Central memory CD8-positive, alpha-beta T cell (primary cell): ENCODE results near the gene TMEM123.

ENCODE experiments used
- ATAC-seq: fragments of 150-1000 bp; cut with Tn5 transposase; replicated peaks from 2 replicates; pipeline ENCODE4 v1.10.0; 2022; ENCODE audit warnings: mild to moderate bottlenecking, moderate FRiP score, moderate number of reproducible peaks; ENCODE audit not compliant: poor library complexity, severe bottlenecking; ENCODE audit errors: extremely low read depth
- DNase-seq, 2 donors: peaks; one replicate each; pipeline ENCODE4 v3.0.0; 2021; ENCODE audit warnings: low spot score in 2 of 2
- H3K27ac Mint-ChIP-seq: one replicate; pipeline ENCODE4 v1.8.0; 2022; ENCODE audit warnings: low read depth, mild to moderate bottlenecking, moderate library complexity, mixed read lengths
- H3K27me3 Mint-ChIP-seq: one replicate; pipeline ENCODE4 v1.8.0; 2022; ENCODE audit warnings: mixed read lengths
- H3K36me3 Mint-ChIP-seq: one replicate; pipeline ENCODE4 v1.8.0; 2022; ENCODE audit warnings: mild to moderate bottlenecking, moderate library complexity, mixed read lengths; ENCODE audit not compliant: insufficient read depth
- H3K4me1 Mint-ChIP-seq: one replicate; pipeline ENCODE4 v1.8.0; 2022; ENCODE audit warnings: mixed read lengths
- H3K4me3 Mint-ChIP-seq: one replicate; pipeline ENCODE4 v1.8.0; 2022; ENCODE audit warnings: mild to moderate bottlenecking, moderate library complexity, mixed read lengths
- H3K9me3 Mint-ChIP-seq: one replicate; pipeline ENCODE4 v1.8.0; 2022; ENCODE audit warnings: mixed read lengths

Gene TMEM123, protein sequence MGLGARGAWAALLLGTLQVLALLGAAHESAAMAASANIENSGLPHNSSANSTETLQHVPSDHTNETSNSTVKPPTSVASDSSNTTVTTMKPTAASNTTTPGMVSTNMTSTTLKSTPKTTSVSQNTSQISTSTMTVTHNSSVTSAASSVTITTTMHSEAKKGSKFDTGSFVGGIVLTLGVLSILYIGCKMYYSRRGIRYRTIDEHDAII

DNA sequence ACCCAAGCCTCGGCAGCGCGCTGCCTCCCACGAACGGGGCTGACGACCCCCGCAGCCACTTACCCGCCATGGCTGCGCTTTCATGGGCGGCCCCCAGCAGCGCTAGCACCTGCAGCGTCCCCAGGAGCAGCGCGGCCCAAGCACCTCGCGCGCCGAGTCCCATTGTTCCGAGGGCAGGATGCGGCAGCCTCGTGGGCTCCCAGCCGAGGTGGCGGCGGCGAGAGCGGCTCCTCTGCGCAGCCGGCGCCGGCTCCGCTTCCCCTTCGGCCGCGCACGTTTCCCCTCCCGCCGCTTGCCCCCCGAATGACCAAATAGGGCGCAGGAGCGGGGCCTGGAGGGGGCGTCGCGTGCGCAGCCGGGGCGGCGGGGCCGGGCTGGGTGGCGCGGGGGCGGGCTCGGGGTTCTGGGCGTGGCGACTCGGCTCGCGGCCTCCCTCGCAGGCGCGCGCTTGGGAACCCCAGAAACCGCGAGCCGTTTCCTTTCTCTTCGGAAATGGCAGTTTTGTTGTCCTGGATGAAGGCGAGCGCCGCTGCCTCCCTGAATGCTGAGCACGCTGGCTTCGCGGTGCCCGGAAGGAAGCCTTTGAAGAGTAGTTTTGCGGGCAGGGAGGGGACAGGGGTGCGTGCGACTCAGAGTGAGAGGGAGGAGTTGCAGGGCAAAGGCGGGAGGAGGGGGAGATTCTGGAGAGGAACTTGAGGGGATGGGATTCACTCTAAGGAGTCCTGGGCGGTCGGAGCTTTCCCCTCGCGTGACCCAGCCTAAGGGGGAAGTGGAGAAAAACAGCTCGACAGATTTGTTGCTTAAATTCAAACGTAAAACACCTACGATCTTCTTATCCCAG is at the start of gene TMEM123:
Gene TMEM123 (minus strand): TSS at position 305 of the 841 bp plus-strand sequence. CDS start 142 bp downstream, at position 163.
- Mint-ChIP-seq H3K27me3 (no peaks in the 10 kb centered on the region), H3K4me1 (peaks cover 50% of the 10 kb centered on the region), H3K4me3 (peak within 1 kb of the TSS; percentile 95), H3K36me3 (peaks cover 16% of the 10 kb centered on the region), H3K9me3 (no peaks in the 10 kb centered on the region), H3K27ac (peak within 1 kb of the TSS; percentile 71)
- DNase-seq (peak; percentile 80), ATAC-seq (peak; percentile 64)

DNA sequence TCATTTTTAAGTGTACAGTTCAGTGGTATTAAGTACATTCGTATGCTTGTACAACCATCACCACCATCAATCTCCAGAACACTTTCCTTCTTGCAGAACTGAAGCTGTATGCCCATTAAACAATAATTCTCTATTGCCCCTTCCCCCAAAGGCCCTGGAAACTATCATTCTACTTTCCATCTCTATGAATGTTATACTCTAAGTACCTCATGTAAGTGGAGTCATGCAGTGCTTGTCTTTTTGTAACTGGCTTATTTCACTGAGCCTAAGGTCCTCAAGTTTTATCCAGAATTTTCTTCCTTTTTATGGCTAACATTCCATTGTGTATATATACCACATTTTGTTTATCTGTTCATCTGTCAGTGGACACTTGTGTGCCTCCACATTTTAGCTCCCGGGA is 48.3 kb upstream of the TMEM123 start:
- Mint-ChIP-seq H3K27ac (no peak overlapping the region), H3K4me1 (no peaks in the 10 kb centered on the region), H3K4me3 (no peak overlapping the region), H3K9me3 (no peaks in the 10 kb centered on the region), H3K27me3 (peaks cover 49% of the 10 kb centered on the region), H3K36me3 (no peaks in the 10 kb centered on the region)
- no peak for ATAC-seq
- no peak for DNase-seq

DNA sequence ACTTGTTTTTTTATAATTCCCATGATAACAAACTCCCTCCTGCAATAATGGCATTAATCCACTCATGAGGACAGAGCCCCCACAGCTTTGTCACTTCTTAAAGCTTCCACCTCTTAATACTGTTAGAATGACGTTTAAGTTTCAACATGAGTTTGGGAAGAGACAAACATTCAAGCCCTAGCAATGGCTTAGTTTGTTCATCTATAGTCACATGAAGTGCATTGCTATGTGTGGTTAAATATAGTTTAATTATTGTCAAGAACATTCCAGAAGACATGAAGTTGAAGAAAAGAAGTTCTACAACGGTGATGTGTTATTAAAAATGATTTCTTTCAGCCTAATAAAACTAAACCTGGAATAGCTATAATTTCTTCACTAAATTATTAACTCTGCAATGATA is 47.4 kb upstream of the TMEM123 start:
- Mint-ChIP-seq H3K9me3 (no peaks in the 10 kb centered on the region), H3K27ac (no peak overlapping the region), H3K4me1 (no peaks in the 10 kb centered on the region), H3K36me3 (no peaks in the 10 kb centered on the region), H3K27me3 (peaks cover 47% of the 10 kb centered on the region), H3K4me3 (no peak overlapping the region)
- DNase-seq = no peak
- ATAC-seq = no peak

DNA sequence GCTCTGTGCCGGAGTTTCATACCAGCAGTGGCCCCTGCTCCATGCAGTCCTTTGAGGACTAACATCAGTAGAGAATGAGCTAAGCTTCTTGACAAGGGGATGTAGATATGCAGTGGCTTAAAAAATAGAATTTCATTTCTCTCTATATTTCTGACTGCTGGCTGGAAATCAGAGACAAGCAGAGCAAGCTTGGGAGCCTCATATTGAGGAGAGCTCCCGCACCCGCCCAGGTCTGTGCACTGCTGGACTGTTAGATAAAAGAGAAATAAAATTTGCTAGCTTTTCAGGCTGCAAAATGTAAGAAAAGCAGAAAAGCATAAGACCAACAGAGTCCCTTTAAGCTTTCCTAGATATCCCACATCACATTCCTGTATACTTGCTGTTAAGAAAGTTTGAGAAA is 46.6 kb upstream of the TMEM123 start:
- no peaks in the 10 kb centered on the region for H3K36me3 Mint-ChIP-seq
- H3K4me1 Mint-ChIP-seq = no peaks in the 10 kb centered on the region
- H3K4me3 Mint-ChIP-seq = no peak overlapping the region
- peaks cover 45% of the 10 kb centered on the region for H3K27me3 Mint-ChIP-seq
- DNase-seq = no peak
- ATAC-seq = no peak
- H3K27ac Mint-ChIP-seq = no peak overlapping the region
- no peaks in the 10 kb centered on the region for H3K9me3 Mint-ChIP-seq

DNA sequence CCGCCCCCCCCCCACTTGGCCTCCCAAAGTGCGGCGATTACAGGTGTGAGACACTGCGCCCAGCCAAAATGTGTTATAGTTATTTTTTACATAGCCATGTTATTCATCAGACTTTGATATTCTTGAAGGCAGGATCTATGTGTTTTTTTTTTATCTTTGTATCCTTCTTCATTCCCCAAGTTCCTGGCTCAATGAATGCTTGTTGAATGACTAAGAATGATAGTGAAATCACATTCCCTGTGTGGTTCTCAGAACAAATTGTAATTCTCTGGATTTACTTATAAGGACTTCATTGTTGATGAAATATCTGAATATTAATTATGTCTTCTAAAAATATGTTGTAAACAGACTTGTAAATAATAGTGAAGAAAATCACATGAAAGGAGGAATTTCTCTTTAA is 44.5 kb upstream of the TMEM123 start:
- Mint-ChIP-seq H3K4me3 (no peak overlapping the region), H3K36me3 (no peaks in the 10 kb centered on the region), H3K27ac (no peak overlapping the region), H3K27me3 (peaks cover 32% of the 10 kb centered on the region), H3K9me3 (no peaks in the 10 kb centered on the region), H3K4me1 (no peaks in the 10 kb centered on the region)
- ATAC-seq = no peak
- DNase-seq = no peak

DNA sequence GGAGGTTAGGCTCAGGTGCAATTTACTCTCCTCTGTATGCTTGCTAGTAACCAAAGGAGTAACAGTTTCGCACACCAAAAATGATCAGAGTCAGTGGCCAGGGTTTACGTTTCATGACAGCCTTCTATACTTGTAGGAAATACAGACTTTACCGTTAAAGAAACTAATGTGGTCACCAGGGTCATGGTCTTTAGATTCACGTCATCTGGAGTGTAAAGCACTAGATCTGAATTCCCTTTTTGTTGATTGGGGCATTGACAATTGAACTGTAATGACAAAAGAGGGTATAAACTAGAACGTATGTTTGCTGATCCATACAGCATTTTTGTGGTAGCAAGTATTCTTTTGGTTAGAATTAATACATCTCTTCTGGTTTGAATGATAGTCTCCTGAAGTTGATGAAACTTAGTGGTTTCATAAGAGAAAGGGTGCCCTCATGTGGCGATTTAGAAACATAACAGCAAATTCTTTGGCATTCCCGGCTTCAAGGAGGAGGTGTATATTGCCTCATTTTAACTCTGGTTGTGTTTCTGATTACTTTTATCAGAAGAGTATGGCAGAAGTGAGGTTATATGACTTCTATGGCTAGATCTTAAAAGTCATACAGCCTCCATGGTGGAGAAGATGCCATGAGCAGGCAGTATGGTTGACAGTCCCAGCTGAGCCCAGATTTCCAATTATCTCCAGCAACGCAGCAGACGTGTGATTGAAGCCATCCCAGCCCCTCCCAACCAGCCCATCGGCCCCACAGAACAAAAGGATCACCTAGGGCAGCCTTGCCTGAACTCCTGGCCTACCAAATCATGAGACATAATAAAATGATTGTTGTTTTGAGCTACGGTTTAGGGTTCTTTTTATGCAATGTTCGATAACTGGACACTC is 42.8 kb upstream of the TMEM123 start:
- Mint-ChIP-seq H3K9me3 (no peaks in the 10 kb centered on the region), H3K27me3 (peaks cover 34% of the 10 kb centered on the region), H3K27ac (no peak overlapping the region), H3K4me3 (no peak overlapping the region), H3K36me3 (peaks cover 2% of the 10 kb centered on the region), H3K4me1 (no peaks in the 10 kb centered on the region)
- ATAC-seq = peak; percentile 70
- peak in 1 of 2 donors; percentile 22 for DNase-seq

DNA sequence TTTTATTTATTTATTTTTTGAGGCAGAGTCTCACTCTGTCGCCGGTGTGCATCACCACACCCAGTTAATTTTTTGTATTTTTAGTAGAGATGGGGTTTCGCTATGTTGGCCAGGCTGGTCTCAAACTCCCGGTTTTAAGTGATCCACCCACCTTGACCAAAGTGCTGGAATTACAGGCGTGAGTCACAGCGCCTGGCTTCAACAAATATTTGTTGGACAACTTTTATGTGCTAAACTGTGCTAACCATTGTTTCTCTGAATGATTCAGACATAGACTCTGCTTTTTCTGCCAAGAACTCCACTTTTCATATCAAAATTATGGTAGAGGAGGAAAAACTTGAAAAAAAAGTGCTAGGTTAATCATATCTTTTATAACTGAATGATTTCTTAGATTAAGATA is 41.7 kb upstream of the TMEM123 start:
- DNase-seq = no peak
- H3K27ac Mint-ChIP-seq = no peak overlapping the region

DNA sequence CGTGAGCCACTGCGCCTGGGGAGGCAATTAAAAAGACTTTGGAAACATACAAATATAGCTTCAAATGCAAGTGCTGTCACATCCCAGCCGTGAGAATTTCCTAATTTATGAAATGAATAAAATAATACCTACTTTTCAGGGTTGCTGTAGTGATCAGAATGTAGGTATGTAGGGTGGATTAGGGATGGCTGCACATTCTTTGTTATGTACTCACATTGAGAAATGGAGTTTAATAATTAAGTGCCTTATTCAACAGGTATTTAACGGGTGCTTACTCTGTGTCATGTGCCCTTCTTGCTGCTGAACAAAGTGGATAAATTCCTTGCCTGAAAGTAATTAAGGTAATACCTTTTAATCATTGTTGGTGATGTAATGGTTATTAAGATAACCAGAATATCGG is 41.0 kb upstream of the TMEM123 start:
- no peaks in the 10 kb centered on the region for H3K4me1 Mint-ChIP-seq
- H3K36me3 Mint-ChIP-seq = peaks cover 2% of the 10 kb centered on the region

More for the DNA sequence above, 41.7 kb upstream of the TMEM123 start:
- no peaks in the 10 kb centered on the region for H3K4me1 Mint-ChIP-seq
- no peaks in the 10 kb centered on the region for H3K9me3 Mint-ChIP-seq
- peaks cover 2% of the 10 kb centered on the region for H3K36me3 Mint-ChIP-seq
- H3K4me3 Mint-ChIP-seq = no peak overlapping the region
- peaks cover 34% of the 10 kb centered on the region for H3K27me3 Mint-ChIP-seq
- no peak for ATAC-seq

DNA sequence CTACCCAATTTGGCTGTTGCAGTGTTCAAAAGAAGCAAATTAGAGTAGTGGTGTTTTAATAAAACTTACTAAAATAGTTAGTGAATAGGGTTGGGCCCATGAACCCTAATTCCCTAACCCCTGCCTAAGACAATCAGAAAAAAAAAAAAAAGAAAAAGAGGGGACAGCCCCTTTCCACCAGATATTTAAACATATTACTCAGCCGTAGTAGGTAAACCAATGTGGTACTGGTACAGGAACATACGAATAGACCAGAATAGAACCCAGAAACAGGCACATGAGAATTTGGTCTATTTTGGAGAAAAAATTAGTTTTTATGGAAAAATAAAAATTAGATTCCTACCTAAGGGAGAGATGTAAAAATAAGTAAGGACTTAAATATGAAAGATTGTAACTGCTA is 39.4 kb upstream of the TMEM123 start:
- ATAC-seq (no peak), DNase-seq (no peak)
- H3K36me3 Mint-ChIP-seq = peaks cover 4% of the 10 kb centered on the region
- peaks cover 34% of the 10 kb centered on the region for H3K27me3 Mint-ChIP-seq
- no peaks in the 10 kb centered on the region for H3K9me3 Mint-ChIP-seq
- no peak overlapping the region for H3K4me3 Mint-ChIP-seq
- no peaks in the 10 kb centered on the region for H3K4me1 Mint-ChIP-seq
- no peak overlapping the region for H3K27ac Mint-ChIP-seq

More for the DNA sequence above, 41.0 kb upstream of the TMEM123 start:
- no peak overlapping the region for H3K4me3 Mint-ChIP-seq
- no peak for ATAC-seq
- DNase-seq = no peak
- peaks cover 34% of the 10 kb centered on the region for H3K27me3 Mint-ChIP-seq
- H3K9me3 Mint-ChIP-seq = no peaks in the 10 kb centered on the region
- no peak overlapping the region for H3K27ac Mint-ChIP-seq

DNA sequence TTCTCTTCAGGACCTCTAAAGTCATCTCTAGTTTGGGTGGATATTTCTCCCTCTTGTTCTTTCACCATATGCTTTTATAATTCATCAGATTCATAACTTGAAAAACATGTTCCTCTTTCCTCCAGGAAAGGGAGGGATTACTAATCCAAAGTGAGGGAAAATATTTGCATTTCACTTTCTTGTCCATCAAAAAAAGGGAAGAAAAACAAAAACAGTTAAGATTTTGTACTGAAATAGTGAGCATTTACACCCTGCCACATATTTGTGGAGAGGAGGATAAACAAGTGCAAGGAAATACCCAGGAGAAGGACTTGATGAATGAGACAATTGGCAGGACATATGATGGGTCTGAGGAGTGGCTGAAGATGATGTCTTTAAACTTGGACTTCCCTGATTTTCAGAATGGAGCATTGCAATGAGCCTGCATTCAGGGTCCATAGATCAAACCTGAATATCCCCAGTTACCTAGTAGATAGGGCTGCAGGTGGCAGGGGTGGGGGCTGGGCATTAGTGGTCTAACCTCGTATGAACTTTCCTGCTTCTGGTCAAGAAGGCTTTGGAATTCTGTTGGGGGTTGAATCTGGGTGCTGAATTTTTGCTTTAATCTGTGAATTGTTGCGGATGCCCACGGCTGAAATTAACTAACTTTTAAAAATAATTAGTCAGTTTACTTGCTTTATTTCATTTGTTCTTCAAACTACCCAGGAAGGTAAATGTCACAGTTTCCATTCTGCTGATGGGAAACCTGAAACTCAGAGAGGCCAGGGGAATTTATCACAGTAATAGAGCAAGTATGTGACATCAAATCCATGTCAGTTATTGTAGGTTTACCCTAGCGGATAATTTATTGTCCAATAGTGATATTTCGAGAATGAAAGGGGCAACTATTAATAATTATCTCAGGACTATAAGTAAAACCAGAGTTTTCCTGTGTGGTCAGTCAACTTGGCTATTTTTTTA is 36.9 kb upstream of the TMEM123 start:
- ATAC-seq = no peak
- peaks cover 4% of the 10 kb centered on the region for H3K36me3 Mint-ChIP-seq
- no peaks in the 10 kb centered on the region for H3K9me3 Mint-ChIP-seq
- no peak for DNase-seq
- H3K27ac Mint-ChIP-seq = no peak overlapping the region
- H3K27me3 Mint-ChIP-seq = peaks cover 22% of the 10 kb centered on the region
- no peak overlapping the region for H3K4me3 Mint-ChIP-seq
- no peaks in the 10 kb centered on the region for H3K4me1 Mint-ChIP-seq

DNA sequence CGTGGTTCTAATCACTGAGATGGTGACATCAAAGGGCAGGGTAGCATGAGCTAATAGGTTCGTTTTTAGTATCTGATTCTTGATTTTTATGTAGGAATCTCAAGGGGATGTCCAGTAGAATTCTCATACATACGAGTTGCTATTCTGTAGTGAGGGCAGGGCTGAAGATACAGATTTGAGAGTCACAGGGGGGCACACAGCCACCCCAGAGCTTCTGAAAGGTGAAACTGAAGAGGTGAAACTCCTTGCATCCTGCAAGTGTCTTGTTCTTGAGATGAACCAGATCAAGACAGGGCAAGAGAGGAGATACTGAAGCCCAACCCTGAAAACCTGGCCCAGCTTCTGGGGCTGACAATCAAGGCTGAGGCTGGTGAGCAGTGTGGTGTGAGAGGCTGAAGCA is 35.6 kb upstream of the TMEM123 start:
- no peak overlapping the region for H3K4me3 Mint-ChIP-seq
- DNase-seq (no peak), ATAC-seq (no peak)
- H3K9me3 Mint-ChIP-seq = no peaks in the 10 kb centered on the region
- H3K4me1 Mint-ChIP-seq = no peaks in the 10 kb centered on the region
- no peak overlapping the region for H3K27ac Mint-ChIP-seq
- H3K36me3 Mint-ChIP-seq = peaks cover 4% of the 10 kb centered on the region
- H3K27me3 Mint-ChIP-seq = peaks cover 22% of the 10 kb centered on the region

DNA sequence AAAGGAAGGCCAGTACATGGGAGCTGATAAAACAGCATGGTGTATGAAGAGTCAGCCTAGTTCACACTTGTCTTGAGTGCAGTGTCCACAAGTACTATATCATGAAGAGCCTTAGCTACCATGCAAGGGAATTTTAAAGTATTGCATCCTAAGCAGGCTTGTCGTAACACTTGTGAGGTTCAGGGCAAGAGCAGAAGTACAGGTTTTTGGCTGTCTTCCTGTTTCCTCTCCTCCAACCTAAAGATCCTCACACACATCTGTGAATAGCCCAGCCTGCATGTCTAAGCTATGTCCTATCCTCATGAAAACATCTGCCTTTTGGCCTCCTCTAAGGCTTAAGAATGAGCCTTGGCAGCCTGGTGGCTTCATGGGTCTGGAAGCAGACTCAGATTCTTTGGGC is 34.6 kb upstream of the TMEM123 start:
- Mint-ChIP-seq H3K27ac (no peak overlapping the region), H3K4me3 (no peak overlapping the region), H3K36me3 (peaks cover 4% of the 10 kb centered on the region), H3K9me3 (no peaks in the 10 kb centered on the region), H3K4me1 (no peaks in the 10 kb centered on the region), H3K27me3 (peaks cover 15% of the 10 kb centered on the region)
- no peak for DNase-seq
- no peak for ATAC-seq
